ENCODE data around the gene FTCD. TPM values are rescaled to one million over a fixed set of nuclear protein-coding genes. Genes with fewer than 3 reads are reported as not detected.

The FTCD gene
- total and polyA plus RNA-seq, 2 of the 8 experiments (the other 6 are each of a cell fraction or from before 2014, with no cell fraction given), result 3.3 to 4.9 TPM

GRCh38 chr21:46137908-46138307, 17.5 kb downstream of the FTCD start (continued):
- no peak for TF ChIP-seq ATF2 (IDR thresholded peaks at IDR 0.05; ENCODE audit: low read length)
- TF ChIP-seq EZH2 (IDR thresholded peaks at IDR 0.05; ENCODE audit: low read depth, low read length, severe bottlenecking), result no peak
- no peak for TF ChIP-seq BRCA1 (IDR thresholded peaks at IDR 0.05; ENCODE audit: low read depth, low read length)
- no peak for TF ChIP-seq POU5F1 (IDR thresholded peaks at IDR 0.05; ENCODE audit: low read depth, low read length)
- no peak for TF ChIP-seq ATF3 (IDR thresholded peaks at IDR 0.05; ENCODE audit: insufficient read depth, low read depth, low read length)
- no peak for TF ChIP-seq CHD7 (IDR thresholded peaks at IDR 0.05; ENCODE audit: insufficient replicate concordance, low read length)
- TF ChIP-seq MAX (IDR thresholded peaks at IDR 0.05), result no peak
- no peak for TF ChIP-seq BACH1 (IDR thresholded peaks at IDR 0.05; ENCODE audit: low read length)
- TF ChIP-seq SIRT6 (IDR thresholded peaks at IDR 0.05; ENCODE audit: low read length), result no peak
- TF ChIP-seq ASH2L (IDR thresholded peaks at IDR 0.05; ENCODE audit: low read length), result no peak

Measured in H1 (cell line).